GM19372 (cell line): ENCODE results near the gene COG5.

Source experiments
- ATAC-seq: cut with Tn5 transposase; IDR thresholded peaks from one replicate; pipeline ENCODE4 v1.9.1; 2021; ENCODE audit warnings: mild to moderate bottlenecking, low read depth, moderate library complexity; ENCODE audit not compliant: unreplicated experiment

The COG5 gene

DNA sequence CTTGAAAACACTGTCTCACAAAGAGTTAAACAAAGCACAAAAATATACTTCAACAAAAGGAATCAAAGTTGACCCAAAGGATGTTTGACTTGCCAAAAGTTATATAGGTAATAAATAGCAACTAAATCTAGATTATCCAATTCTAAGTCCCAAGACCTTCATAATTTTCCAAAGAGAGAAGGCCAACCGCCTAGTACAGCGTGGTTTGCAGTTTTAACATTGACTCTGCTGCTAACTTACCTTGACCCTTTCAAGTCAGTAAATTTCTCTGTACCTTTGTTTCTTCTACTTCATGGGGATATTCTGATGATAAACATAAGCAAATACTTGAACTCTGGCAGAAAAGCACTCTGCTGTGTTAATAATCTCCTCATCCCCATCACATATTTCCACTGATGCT is 95.7 kb downstream of the COG5 start:
- ATAC-seq, result no peak

DNA sequence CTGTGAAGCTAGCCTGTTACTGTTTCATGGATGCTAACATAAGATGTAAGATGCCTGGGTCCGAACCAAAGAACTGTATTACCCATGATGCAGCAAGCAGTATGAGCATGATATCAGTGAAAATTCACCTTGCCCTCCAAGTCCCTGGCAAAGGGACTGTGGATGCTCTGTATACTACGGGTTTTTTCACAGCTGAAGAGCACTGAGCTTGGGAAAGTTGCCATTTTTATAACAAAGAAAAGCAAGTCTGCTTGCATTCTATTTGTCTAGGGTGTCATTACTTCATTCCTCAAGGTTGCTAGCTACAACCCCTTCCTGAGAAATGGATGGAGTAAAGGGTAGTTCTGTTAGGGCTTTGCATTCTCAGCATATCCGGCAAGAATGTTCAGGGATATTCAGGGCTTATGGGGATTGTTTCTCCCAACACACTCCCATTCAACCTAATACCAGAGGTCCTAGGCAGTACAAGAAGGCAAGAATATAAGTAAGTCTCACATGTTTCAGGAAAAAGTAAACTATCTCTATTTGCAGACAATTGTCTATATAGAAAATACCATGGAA is 99.0 kb downstream of the COG5 start:
- ATAC-seq, result no peak

DNA sequence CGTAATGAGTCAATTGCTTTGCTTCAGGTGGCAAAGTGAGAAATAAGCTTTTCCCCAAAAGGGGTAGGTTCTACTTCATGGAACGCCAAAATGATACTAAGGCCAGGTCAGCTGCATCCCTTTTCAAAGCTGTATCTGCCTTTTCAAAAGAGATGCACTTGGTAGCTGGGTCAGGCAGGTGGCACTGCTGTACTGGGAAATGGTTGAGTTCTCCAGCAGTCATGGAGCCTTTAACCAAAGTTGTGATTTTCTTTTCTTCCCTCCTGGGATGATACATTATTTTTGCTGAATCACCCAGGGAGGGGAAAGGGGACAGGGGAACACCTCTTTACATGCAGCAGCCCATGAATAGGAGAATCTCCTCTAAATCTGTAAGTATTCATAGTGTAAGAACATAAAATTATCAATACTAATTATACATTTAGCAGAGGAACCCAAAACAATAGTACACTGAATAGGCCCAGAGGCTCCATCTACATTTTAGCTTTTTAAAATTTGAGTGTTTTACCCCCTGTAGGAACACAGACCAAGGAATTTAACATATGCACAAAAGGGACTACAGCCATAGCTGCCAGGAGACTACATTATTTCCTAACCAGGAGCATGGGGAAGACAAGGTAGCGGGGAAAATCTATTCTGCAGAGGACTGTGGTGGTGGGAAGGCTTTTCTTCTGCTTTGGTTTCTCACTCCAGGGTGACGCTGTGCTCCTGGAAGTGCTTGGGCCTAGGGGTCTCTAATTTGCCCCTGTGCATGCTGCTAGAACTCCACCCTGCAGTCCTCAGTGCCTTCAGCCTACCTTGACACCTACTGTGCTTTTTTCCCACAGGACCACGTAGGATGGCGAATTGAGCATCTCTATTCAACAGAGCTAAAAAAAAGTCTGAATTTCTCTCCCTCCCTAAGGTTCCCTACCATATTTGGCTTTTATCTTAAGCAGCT is 100.3 kb downstream of the COG5 start:
- no peak for ATAC-seq

DNA sequence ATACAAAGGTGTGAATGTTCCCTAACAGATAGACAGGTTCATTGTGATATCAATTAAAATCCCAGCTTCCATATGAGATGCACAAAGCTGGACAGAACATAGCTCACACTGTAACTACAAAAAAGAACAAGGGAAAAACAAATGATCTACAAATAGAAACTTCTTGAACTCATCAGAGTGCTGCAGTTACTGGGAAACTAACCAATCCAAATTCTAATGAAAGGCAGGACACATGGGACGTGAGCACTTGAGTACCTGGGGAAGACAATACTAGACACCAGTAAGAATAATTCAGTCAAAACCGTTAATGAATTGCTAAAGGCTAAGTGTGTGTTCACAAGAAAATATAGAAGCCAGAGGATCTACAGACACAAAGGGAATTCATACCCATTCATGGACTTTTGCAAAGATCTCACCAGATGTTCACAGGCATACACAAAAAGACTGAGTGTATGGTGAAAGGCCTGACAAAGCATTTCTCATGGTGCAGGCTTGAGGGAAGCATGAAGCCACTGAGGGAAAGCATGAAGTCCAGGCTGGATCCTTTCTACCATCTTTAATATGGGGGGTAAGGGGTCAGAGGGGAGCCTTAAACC is 101.7 kb downstream of the COG5 start:
- no peak for ATAC-seq

DNA sequence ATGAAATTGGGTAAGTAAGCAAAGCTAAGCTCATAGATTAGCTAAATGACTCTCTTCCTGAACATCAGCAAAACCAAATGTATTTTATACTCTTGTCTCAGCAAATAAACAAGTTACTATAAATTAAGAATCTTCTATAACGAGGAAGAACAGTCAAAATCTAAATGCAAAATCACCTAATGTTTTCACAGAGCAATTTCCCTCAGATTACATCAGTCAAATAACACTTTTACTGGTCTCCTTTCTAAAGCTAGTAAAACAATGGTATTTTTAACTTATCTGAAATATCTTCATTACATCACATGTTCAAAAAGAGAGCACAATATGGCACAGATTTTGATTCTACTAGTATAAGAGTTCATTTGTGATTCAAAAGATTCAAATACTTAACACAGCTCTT is 110.3 kb downstream of the COG5 start:
- no peak for ATAC-seq

DNA sequence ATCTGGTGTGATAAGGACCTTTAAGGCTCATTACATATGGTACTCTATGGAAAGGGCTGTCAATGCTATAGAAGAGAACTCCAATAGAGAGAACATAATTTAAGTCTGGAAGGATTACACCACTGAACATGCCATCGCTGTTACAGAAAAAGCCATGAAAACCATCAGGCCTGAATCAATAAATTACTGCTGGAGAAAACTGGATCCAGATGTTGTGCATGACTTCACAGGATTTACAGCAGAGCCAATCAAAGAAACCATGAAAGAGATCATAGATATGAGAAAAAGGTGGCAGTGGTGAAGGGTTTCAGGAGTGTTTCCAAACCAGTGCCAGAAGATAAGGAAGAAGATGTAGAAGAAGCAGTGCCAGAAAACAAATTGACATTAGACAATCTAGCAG is 112.8 kb downstream of the COG5 start:
- no peak for ATAC-seq

DNA sequence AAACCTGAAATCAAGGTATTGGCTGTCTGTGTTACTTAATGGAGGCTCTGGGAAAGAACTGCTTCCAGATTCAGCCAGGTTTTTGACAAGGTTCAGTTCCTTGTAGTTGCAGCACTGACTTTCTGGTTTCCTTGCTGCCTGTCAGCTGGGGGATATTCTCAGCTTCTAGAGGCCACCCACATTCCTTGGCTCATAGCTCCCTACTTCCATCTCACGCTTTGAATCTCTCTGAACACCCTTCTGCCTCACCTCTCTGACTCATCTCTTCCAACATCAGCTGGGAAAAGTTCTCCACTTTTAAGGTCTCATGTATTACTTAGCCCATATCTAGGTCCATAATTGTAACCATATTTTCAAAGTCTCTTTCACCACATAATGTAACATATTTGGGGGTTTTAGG is 116.7 kb downstream of the COG5 start:
- ATAC-seq, result no peak

DNA sequence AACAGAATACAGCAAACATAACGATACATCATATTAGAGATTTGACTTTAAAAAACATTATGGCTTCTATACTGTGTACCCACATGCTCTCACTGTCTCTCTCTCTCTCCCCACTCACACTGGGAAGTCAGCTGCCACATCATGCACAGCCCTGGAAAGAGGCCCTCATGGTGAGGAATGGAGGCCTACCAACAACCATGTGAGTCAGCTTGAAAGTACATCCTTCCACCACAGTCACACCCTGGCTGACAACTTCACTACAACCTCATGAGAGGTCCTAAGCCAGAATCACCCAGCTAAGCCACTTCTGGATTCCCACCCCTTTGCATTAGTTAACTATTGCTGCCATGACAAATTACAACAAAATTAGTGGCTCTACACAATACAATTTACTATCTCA is 117.2 kb downstream of the COG5 start:
- no peak for ATAC-seq

DNA sequence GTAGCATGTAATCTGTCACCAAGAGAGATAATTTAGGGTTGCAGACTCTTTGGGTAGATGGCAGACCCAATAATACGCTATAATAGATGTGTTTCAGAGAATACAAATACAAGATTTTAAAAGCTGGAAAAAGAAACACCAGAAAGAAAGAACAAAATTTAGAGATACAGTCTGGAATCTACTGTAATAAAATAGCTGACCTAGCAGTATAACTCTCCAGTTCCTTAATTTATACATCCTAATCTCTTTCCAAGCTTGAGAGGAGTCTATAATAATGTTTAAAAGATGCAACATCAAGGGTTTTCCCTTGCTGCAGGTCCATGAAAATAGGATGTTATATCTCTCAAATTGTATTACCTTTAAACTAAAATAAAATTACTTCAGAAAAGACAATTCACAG is 121.0 kb downstream of the COG5 start:
- ATAC-seq, result no peak

DNA sequence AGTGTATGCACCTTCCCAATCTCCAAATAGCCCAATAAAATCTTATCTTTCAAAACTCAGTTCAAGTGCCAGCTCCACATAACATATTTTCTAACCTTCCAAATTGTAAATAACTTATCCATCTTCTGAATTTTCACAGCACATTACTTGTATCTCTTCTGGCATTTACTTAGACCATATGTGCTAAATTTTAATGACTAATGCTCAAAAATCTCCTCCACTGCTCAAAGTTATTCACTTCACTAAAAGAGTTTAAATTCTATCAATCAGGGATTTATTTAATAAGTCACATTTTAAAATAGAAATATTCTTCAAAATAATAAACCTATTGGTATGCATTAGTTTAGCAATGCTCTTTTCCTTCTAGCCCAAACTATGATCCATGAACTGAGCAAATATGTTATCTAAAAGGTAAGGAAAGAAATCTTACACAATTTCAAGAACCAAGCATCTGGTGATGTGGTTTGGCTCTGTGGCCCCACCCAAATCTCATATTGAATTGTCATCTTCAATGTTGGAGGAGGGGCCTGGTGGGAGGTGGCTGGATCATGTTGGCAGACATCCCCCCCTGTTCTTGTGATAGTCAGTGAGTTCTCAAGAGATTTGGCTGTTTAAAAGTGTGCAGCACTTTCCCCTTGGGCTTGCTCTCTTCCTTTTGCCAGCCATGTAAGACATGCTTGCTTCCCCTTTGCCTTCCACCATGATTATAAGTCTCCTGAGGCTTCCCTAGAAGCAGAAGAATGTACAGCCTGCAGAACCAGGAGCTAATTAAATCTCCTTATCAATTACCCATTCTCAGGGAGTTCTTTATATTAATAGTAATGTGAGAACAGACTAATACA is 121.9 kb downstream of the COG5 start:
- no peak for ATAC-seq

DNA sequence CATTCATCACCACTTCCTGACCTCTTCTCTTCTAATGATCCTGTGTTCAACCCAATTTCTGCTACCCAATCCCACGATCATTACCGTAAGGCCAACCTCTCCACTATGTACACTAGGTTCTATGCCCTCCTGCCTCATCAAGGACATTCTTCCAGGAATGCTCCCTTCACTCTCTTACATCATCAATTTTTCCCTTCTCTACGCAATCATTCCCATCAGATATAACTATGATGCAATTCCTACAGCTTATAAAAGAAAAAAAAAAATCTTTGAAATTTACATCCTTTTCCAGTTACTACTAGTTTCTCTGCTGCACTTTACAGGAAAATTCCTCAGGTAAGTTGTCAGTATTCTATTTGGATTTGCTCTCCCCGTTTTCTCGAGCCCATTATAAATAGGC is 124.7 kb downstream of the COG5 start:
- ATAC-seq, result no peak

DNA sequence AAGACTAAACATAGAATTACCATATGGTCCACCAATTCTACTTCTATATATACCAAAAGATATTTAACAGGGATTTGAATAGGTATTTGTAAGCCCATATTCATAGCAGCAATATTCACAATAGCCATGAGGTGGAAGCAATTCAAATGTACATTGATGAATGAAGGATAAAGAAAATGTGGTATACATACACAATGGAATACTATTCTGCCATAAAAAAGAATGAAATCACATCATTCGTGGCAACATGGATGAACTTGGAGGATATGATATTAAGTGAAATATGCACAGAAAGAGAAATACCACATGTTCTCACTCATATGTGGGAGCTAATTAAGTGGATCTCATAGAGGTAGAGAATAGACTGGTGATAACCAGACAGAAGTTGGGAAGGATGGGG is 128.0 kb downstream of the COG5 start:
- ATAC-seq, result no peak

DNA sequence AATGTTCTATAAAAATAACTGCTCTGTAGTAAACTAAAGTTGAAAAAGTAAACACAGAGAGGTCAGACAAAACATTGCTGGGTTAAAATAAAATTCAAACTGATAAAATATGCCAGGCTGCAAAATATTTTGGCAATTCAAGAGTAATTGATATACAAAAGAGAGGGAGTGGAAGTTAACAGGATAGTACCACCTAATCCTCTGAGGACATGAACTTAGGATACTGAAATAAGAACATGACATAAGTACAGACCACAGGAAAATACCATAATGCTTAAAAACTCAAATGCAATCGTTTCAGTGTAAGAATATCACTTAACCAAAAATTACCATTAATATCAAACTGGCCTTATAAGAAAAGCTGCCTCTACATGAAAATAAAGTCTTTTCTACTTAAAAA is 131.5 kb downstream of the COG5 start:
- no peak for ATAC-seq

DNA sequence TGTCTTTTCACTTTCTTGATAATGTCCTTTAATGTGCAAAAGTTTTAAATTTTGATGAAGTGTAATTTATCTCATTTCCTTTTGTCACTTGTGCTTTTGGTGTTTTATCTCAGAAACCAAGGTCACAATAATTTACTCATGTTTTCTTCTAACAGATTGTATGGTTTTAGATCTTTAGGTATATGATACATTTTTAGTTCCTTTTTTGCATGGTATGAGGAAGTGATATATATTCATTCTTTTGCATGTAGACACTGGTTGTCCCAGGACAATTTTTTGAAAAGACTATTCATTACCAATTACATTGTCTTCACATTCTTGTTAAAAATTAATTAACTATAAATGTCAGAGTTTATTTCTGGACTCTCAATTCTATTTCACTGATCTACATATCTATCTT is 133.7 kb downstream of the COG5 start:
- ATAC-seq, result no peak

DNA sequence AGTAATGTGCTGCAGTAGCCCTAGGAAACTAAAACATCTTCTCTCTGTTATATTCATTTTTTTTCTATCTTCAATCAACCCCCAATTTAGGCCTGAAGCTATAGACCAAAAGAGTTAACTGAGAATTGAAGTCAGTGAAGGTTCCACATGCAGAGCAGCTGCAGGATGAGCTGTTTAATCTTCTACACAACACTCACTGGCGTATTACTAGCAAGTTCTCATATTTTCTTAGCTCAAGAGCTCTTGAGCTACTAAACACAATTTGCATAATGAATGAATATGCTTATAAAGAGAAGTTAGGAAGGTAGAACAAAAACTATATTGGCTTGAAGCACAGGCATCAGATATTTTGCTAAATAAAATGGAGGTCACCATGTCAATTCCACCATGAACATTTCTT is 135.1 kb downstream of the COG5 start:
- no peak for ATAC-seq

DNA sequence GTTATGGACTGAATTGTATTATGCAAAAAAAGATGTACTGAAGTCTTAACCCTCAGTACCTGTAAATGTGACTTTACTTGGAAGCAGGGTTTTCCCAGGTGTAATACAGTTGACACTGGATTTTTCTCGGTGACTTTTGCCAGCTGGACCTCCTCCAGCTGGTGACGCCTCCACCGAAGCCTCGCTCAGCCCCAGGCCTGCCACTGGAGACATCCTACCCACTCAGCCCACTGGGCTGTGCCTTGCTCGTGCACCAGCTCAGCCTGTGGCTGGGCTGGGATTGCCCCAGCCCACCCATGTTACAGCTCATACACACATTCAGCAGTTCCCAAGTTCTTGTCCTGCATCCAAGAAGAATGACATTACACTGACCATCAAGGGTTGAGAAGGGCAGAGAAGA is 136.3 kb downstream of the COG5 start:
- no peak for ATAC-seq

DNA sequence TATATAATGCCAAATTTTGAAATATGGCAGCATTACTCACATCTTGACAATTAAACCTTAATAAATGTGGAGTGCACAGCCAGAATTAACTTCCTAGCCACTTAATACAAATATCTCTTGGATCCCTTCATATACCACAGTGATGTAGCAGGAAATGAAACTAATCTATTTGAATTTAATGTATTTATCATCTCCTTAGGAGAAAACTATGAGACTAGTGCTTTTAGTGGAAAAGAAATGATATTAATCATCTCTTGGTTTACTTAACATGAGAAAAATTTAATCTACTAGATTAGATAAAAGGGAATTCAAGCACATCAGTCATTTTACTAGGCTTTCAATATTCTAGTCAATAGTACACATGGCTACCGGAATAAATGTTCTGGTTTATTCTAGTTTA is 149.5 kb downstream of the COG5 start:
- no peak for ATAC-seq

DNA sequence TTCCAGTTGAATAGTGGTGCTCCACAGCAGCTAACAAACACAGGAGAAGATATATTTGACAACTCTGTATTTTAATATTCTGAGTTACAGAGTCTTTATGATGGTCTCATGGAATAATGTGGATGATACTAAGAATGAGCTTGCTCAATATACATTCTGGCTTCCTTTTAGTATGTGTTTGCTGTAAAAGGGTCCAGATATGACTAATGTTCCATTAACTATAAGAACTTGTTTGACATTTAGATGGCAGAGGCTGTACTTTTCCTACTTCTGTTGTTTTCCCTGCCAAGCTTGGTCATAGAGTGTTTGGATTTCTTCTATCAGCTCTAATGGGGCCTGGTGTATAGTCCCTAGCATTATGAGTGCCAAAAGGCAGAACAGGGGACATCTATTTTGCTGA is 155.4 kb downstream of the COG5 start:
- ATAC-seq, result no peak

DNA sequence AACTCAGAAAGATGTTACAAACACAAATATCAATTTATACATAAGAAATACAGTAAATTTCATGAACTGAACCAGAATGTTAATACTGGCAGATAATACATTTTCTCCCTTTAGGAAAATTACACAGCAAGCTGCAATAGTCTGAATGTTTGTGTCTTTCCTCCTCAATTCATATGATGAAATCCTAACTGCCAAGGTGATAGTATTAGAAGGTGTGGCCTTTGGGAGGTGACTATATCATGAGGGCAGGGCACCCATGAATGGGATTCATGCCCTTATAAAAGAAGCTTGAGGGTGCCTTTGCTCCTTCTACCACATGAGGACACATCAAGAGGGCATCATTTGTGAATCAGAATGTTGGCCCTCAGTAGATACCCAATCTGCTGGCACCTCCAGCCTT is 158.2 kb downstream of the COG5 start:
- ATAC-seq, result no peak

DNA sequence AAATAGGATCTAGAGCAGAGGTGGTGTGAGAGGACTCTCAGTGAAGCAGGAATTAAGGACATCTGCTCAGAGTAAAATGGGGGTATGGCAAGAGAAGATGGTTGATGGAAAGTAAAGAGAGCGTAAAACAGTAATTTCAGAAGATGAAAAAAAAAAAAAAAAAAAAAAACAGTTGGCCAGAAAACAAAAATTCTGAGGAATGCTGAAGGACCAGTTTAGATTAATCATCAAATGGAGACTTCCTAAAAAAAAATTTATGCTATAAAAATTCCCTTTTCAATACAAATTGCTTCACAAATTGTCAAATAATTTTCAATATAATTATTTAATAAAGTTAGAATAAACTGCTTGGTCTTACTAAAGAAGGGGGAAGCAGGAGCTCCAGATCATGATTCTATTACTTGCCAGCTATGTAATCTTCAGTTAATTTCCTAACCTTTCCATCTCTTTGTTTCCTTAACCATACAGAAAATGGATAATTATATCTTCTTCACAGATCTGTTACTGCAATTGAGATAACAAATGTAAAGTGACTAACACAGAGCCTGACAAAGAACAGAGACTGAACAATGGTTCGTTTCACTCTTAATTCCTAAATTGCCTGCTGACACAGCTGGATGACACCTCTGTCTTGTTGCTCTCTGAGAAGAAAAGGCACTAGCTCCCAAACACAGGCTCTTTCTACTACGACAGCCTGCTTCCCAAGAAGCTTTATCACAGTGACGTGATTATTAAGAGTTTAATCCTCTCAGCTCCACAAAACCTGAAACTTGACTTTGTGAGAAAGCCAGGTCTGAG is 158.8 kb downstream of the COG5 start:
- ATAC-seq, result no peak
